CD4-positive, alpha-beta T cell treated with Interferon alpha-2 for 1 hour (primary cell): ENCODE data around the gene SEMA6B.

Experiments used
- DNase-seq, 2 donors: peaks; one replicate each; pipeline ENCODE4 v3.0.0-alpha.2; 2020 to 2022

The SEMA6B gene

GRCh38 chr19:4505570-4506448 is 53.7 kb downstream of the SEMA6B start:
- DNase-seq: no peak

- no peak for DNase-seq
Measured at GRCh38 chr19:4504891-4505569, 54.5 kb downstream of the SEMA6B start.

GRCh38 chr19:4504297-4504701 is 55.2 kb downstream of the SEMA6B start:
- no peak for DNase-seq

- no peak for DNase-seq
Measured at GRCh38 chr19:4503825-4504170, 55.7 kb downstream of the SEMA6B start.

DNA sequence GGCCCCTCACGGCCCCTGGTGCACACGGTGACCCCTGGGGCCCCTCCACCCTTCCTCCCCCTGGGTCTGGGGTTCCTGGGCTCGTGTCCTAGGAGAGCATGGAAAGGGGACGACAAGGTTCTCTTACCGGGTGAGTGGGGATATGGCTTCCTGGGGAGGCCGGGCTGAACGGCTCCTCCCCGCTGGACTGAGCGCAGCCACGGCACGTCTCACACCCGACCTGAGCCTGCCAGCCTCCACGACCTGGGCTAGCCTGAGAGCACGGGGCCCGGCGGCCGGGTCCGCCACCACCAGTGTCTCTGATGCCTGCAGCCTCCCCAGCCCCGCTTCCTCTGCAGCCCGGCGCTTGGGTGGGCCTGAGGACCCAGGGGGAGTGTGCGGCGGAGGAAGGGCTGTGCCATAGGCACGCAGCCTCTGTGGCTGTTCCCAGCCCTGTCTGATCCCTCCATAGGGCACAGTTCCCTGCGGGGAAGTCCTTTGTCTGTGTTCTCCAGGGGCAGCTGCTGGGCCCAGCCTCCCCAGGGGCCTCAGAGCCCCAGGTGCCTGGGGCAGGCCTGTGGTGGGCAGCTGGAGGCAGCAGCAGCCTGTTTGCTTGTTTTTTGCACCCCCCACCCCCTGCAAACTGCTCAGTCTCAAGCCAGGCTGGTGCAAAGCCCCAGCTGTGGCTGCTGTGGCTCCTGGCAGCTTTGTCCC is 56.2 kb downstream of the SEMA6B start:
- no peak for DNase-seq

DNA sequence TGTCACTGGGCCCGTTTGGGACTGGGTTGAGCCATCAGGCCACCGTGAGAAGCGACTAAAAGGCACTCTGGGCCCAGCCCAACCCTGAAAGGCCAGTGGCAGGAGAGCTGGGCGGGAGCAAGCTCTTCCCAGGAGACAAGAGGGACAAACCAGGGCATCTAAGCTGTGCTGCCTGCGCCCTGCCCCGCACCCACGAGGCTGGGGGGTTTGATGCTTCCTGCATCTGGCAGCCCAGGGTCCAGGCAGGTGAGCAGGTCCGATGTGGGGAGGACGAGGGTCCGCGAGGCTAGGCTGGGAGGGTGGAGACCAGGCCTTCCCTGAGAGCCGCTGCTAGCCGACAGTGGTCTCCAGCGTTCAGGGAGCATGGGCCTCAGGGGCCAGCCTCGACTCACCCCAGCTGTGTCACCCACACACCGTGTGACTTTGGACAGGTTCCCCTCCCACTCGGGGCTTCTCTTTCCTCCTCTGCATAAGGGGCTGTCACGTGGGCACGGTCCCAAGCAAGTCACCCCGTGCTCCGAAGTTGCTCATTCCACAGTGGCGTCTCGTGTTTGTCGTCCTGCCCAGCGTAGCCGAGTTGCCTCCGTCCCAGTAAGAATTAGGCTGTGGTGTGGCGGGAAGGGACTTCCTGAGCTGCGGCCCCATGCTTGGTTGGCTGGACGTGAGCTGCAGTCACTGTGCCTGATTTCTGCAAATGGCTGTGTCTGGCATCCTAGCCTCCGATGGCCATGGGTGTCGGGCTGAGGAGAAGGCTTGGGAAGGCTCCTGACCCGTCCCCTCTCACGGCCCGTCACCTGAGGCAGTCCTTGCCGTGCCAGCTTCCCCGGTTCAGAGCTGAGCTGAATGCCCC is 57.0 kb downstream of the SEMA6B start:
- no peak for DNase-seq

- DNase-seq: no peak
Measured at GRCh38 chr19:4501691-4502090, 57.8 kb downstream of the SEMA6B start.

DNA sequence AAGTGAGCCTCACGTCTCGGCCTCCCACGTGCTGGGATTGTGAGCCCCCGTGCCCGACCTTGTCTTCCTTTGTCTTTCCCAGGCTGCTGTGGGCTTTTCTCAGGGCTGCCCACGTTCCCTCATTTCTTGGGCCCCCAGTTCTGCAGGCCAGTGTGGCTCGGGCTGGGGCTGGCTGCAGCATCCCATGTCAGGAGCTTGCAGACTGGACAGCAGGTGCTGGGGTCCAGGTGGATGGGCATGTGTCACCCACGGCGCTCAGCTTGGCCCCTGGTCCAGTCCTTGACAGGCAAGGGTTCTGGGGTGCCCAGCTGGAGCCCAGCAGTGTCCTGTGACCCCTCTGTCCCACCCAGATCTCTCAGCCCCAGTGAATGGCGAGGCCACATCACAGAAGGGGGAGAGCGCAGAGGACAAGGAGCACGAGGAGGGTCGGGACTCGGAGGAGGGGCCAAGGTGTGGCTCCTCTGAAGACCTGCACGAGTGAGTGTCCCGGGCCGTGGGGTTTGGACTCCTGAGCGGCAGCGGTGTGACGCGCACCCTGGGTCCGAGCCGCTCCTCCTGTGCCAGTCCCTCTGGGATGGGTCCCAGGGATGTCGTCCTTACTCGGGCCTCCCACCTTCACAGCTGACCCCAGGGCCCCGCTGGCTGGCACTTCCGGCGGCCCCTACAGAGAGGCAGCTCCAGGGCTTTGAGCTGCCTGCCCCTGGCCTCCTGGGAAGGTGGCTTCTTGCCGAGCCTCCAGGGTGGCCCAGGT is 58.5 kb downstream of the SEMA6B start:
- DNase-seq: no peak

DNA sequence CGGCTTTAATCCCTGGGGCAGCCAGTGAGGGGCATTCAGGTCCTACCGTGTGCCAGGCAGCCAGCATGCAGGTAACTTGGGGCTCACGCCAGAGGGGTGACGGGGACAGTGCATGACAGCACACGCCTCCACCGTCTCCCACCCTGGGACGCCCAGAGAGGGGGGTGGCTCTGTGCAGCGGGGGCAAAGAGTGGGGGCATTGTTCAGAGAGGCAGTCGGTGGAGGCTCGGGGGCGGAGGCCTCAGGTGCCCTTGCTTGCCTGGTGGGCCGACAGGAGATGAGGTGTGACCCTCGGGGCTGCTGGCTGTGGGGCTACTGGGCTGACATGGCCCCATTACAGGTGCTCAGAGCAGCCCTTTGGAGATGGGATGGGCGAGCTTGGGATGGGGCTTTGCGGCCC is 59.6 kb downstream of the SEMA6B start:
- DNase-seq: no peak

DNA sequence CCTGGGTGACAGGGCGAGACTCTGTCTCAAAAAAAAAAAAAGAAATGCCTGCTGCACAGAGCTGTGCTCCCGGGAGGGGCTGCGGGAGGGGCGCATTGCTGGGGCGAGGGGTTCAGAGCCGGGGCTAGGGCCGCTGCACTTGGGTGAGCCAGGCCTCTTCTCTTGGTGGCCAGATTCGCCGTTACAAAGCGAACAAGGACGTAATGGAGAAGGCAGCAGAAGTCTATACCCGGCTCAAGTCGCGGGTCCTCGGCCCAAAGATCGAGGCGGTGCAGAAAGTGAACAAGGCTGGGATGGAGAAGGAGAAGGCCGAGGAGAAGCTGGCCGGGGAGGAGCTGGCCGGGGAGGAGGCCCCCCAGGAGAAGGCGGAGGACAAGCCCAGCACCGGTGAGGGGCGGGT is 60.2 kb downstream of the SEMA6B start:
- no peak for DNase-seq

DNA sequence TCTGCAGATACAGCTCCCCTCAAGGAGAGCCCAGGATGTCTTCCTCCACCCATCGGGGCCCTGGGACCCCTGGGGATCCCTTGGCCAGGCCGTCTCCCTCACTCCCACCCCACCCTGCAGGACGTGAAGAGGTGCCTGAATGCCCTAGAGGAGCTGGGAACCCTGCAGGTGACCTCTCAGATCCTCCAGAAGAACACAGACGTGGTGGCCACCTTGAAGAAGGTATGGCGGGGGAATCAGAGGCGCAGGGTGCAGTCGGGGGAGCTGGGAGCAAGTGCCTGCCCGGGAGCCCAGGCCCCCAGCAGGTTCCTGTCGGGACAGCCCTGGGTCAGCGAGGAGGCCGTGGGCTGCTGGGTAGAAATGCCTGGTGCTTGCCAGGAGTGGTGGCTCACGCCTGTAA is 60.8 kb downstream of the SEMA6B start:
- no peak for DNase-seq

- DNase-seq: no peak
Measured at GRCh38 chr19:4497770-4498389, 61.6 kb downstream of the SEMA6B start.

DNA sequence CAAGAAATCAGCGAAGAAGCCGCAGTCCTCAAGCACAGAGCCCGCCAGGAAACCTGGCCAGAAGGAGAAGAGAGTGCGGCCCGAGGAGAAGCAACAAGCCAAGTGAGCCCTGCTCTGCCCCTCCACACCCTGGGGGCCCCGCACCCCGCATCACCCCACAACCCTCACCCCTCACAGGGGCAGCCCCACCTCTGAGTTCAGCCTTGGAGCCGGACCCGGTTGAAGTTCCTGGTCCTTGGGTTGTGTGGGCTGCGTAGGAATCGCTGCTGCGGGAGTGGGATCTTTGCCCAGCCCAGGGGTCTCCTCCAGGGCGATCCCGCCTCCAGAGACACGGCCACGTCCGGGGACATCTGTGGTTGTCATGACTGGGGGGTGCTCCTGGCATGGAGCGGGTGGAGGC is 63.2 kb downstream of the SEMA6B start:
- no peak for DNase-seq

- DNase-seq: no peak
Measured at GRCh38 chr19:4495471-4495870, 64.0 kb downstream of the SEMA6B start.

GRCh38 chr19:4494691-4495064 is 64.8 kb downstream of the SEMA6B start:
- DNase-seq: no peak

GRCh38 chr19:4493929-4494690 is 65.4 kb downstream of the SEMA6B start:
- no peak for DNase-seq

DNA sequence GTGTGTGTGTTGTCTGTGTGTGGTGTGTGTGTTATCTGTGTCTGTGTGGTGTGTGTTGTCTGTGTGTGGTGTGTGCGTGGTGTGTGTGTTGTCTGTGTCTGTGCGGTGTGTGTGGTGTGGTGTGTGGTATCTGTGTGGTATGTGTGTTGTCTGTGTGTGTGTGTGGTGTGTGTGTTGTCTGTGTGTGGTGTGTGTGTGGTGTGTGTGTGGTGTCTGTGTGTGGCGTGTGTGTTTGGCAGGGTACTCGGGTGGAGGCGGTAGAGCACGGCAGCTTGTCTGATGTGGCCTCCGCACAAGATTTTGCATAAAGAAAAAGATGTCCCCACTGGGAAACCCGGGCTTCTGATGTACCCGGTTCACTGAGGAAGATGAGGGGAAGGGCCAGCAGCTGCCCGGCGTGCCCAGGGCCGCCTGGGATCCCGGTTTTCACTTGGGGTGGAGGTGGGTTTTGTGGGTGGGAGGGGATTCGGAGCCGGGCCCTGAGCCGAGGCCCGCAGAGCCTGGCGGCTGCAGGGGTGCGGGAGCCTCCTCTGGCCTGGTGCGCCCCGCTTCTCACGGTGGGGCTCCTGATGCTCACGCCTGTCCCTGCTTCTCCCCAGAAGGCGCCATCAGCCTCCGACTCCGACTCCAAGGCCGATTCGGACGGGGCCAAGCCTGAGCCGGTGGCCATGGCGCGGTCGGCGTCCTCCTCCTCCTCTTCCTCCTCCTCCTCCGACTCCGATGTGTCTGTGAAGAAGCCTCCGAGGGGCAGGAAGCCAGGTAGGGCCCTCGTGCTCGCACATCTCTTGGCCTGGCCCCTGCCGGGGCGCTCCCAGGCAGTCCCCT is 66.2 kb downstream of the SEMA6B start:
- no peak for DNase-seq
